ENCODE measurements around the gene GPRIN1.
A peak's percentile ranks its signal among the peaks of the same experiment; 100 is the strongest.

The GPRIN1 gene

GRCh38 chr5:176612855-176613254, 2.9 kb upstream of the GPRIN1 start:
- TF ChIP-seq CTCF (IDR thresholded peaks at IDR 0.05; ENCODE audit: extremely low read depth, missing control alignments), result no peak
- DNase-seq (ENCODE audit: low spot score), result no peak

GRCh38 chr5:176612008-176612407, 2.1 kb upstream of the GPRIN1 start:
- no peak for DNase-seq (ENCODE audit: low spot score)
- no peak for TF ChIP-seq CTCF (IDR thresholded peaks at IDR 0.05; ENCODE audit: extremely low read depth, missing control alignments)

- DNase-seq (ENCODE audit: low spot score), result peak; percentile 68
These were observed 1.5 kb upstream of the GPRIN1 start for GRCh38 chr5:176611435-176611834.

GRCh38 chr5:176610435-176610773, 448 bp upstream of the GPRIN1 start:
- DNase-seq (ENCODE audit: low spot score), result no peak
- no peak for TF ChIP-seq CTCF (IDR thresholded peaks at IDR 0.05; ENCODE audit: extremely low read depth, missing control alignments)

More at GRCh38 chr5:176611435-176611834, 1.5 kb upstream of the GPRIN1 start:
- no peak for TF ChIP-seq CTCF (IDR thresholded peaks at IDR 0.05; ENCODE audit: extremely low read depth, missing control alignments)

- no peak for DNase-seq (ENCODE audit: low spot score)
These were observed 826 bp downstream of the GPRIN1 start for GRCh38 chr5:176608937-176609723.

GRCh38 chr5:176608142-176608705, 1.7 kb downstream of the GPRIN1 start:
- no peak for DNase-seq (ENCODE audit: low spot score)
- TF ChIP-seq CTCF (IDR thresholded peaks at IDR 0.05; ENCODE audit: extremely low read depth, missing control alignments), result no peak

More at GRCh38 chr5:176608937-176609723, 826 bp downstream of the GPRIN1 start:
- no peak for TF ChIP-seq CTCF (IDR thresholded peaks at IDR 0.05; ENCODE audit: extremely low read depth, missing control alignments)

GRCh38 chr5:176606875-176607274, 3.1 kb downstream of the GPRIN1 start:
- no peak for DNase-seq (ENCODE audit: low spot score)
- TF ChIP-seq CTCF (IDR thresholded peaks at IDR 0.05; ENCODE audit: extremely low read depth, missing control alignments), result no peak

Data from GM20000 (cell line).